ENCODE results near the gene PYGB. TPM values are rescaled to one million over a fixed set of nuclear protein-coding genes. Genes with fewer than 3 reads are reported as not detected.

Gene PYGB
- total RNA-seq, 1 experiment from 2014 or later: 78.9 TPM

GRCh38 chr20:25344634-25345033, 96.7 kb downstream of the PYGB start:
- BruUV-seq (replicated peaks): no TSS peak
- ChIA-PET CTCF (no interaction called here), POLR2A (no interaction called here)
- H3K4me3 ChIP-seq (ENCODE audit: low read depth, low read length): no peak overlapping the region
- Mint-ChIP-seq H3K27ac (ENCODE audit: unreplicated experiment) (no peak overlapping the region), H3K4me1 (ENCODE audit: low read depth, unreplicated experiment) (peaks cover 35% of the 10 kb centered on the region), H3K36me3 (ENCODE audit: insufficient read depth, unreplicated experiment) (peaks cover 7% of the 10 kb centered on the region), H3K4me3 (ENCODE audit: unreplicated experiment) (no peak overlapping the region), H3K9me3 (ENCODE audit: unreplicated experiment) (peaks cover 13% of the 10 kb centered on the region), H3K27me3 (ENCODE audit: insufficient read depth, unreplicated experiment) (no peaks in the 10 kb centered on the region)
- no peaks in the 10 kb centered on the region for H3K9me3 ChIP-seq
- no peaks in the 10 kb centered on the region for H3K36me3 ChIP-seq (ENCODE audit: control insufficient read depth, insufficient read depth, low read length)
- TF ChIP-seq CTCF (IDR thresholded peaks at IDR 0.05; ENCODE audit: insufficient read depth in 1 of 2, low read depth in 1 of 2, low read length in 1 of 2, severe bottlenecking in 1 of 2, unreplicated experiment in 1 of 2): no peak
- no peaks in the 10 kb centered on the region for H3K27me3 ChIP-seq (replicated peaks; ENCODE audit: control insufficient read depth, insufficient read depth, low read length)
- DNase-seq: no peak
- intact Hi-C loops (cut with micrococcal nuclease; ENCODE audit: unreplicated experiment): no loop called here
- peaks cover 39% of the 10 kb centered on the region for H3K4me1 ChIP-seq

- Mint-ChIP-seq H3K9me3 (ENCODE audit: unreplicated experiment) (peaks cover 13% of the 10 kb centered on the region), H3K27me3 (ENCODE audit: insufficient read depth, unreplicated experiment) (no peaks in the 10 kb centered on the region), H3K36me3 (ENCODE audit: insufficient read depth, unreplicated experiment) (peaks cover 7% of the 10 kb centered on the region), H3K4me1 (ENCODE audit: low read depth, unreplicated experiment) (peaks cover 25% of the 10 kb centered on the region), H3K4me3 (ENCODE audit: unreplicated experiment) (no peak overlapping the region), H3K27ac (ENCODE audit: unreplicated experiment) (no peak overlapping the region)
- BruUV-seq (replicated peaks): no TSS peak
- POLR2A ChIA-PET: no interaction called here
- no peaks in the 10 kb centered on the region for H3K9me3 ChIP-seq
- CTCF ChIA-PET: no interaction called here
- no peaks in the 10 kb centered on the region for H3K27me3 ChIP-seq (replicated peaks; ENCODE audit: control insufficient read depth, insufficient read depth, low read length)
- peaks cover 30% of the 10 kb centered on the region for H3K4me1 ChIP-seq
- no peak for DNase-seq
- no peaks in the 10 kb centered on the region for H3K36me3 ChIP-seq (ENCODE audit: control insufficient read depth, insufficient read depth, low read length)
- TF ChIP-seq CTCF (IDR thresholded peaks at IDR 0.05; ENCODE audit: insufficient read depth in 1 of 2, low read depth in 1 of 2, low read length in 1 of 2, severe bottlenecking in 1 of 2, unreplicated experiment in 1 of 2): no peak
- intact Hi-C loops (cut with micrococcal nuclease; ENCODE audit: unreplicated experiment): no loop called here
- H3K4me3 ChIP-seq (ENCODE audit: low read depth, low read length): no peak overlapping the region
Measured at GRCh38 chr20:25345721-25346120, 97.8 kb downstream of the PYGB start.

- POLR2A ChIA-PET: no interaction called here
- Histone ChIP-seq H3K27me3 (replicated peaks; ENCODE audit: control insufficient read depth, insufficient read depth, low read length) (no peaks in the 10 kb centered on the region), H3K36me3 (ENCODE audit: control insufficient read depth, insufficient read depth, low read length) (no peaks in the 10 kb centered on the region), H3K4me1 (peaks cover 30% of the 10 kb centered on the region), H3K9me3 (no peaks in the 10 kb centered on the region), H3K4me3 (ENCODE audit: low read depth, low read length) (no peak overlapping the region)
- peaks cover 13% of the 10 kb centered on the region for H3K9me3 Mint-ChIP-seq (ENCODE audit: unreplicated experiment)
- H3K4me1 Mint-ChIP-seq (ENCODE audit: low read depth, unreplicated experiment): peaks cover 25% of the 10 kb centered on the region
- no peak overlapping the region for H3K4me3 Mint-ChIP-seq (ENCODE audit: unreplicated experiment)
- no peaks in the 10 kb centered on the region for H3K27me3 Mint-ChIP-seq (ENCODE audit: insufficient read depth, unreplicated experiment)
- no peak for TF ChIP-seq CTCF (IDR thresholded peaks at IDR 0.05; ENCODE audit: insufficient read depth in 1 of 2, low read depth in 1 of 2, low read length in 1 of 2, severe bottlenecking in 1 of 2, unreplicated experiment in 1 of 2)
- H3K27ac Mint-ChIP-seq (ENCODE audit: unreplicated experiment): no peak overlapping the region
- peaks cover 7% of the 10 kb centered on the region for H3K36me3 Mint-ChIP-seq (ENCODE audit: insufficient read depth, unreplicated experiment)
- intact Hi-C loops (cut with micrococcal nuclease; ENCODE audit: unreplicated experiment): no loop called here
- CTCF ChIA-PET: no interaction called here
- DNase-seq: no peak
- BruUV-seq (replicated peaks): no TSS peak
Measured at GRCh38 chr20:25346349-25346748, 98.5 kb downstream of the PYGB start.

Other genes with a start within 250 kb of the PYGB start
- 81.9 and 113 TPM in 2 replicates for gene ACSS1, start 189.9 kb upstream of the PYGB start, total RNA-seq (2022)
- not detected in 2 replicates for gene VSX1, start 165.9 kb upstream of the PYGB start, total RNA-seq (2022)
- gene ENTPD6, start 52.4 kb upstream of the PYGB start, total RNA-seq (2022): 86.6 and 89.4 TPM in 2 replicates
- 84.9 and 104 TPM in 2 replicates for gene ABHD12, start 142.8 kb downstream of the PYGB start, total RNA-seq (2022)
- gene GINS1, start 159.6 kb downstream of the PYGB start, total RNA-seq (2022): 48.7 and 50.9 TPM in 2 replicates

Data from Caco-2 (cell line).